ENCODE measurements around the gene NCAPG. TPM values are rescaled to one million over a fixed set of nuclear protein-coding genes. Genes with fewer than 3 reads are reported as not detected.

NCAPG gene
- total and polyA plus RNA-seq, 2 of the 4 experiments (the other 2 are of a cell fraction): 10.9 to 26.7 TPM

- Histone ChIP-seq H3K4me3 (ENCODE audit: insufficient read depth, low read depth, low read length) (no peak overlapping the region), H4K91ac (ENCODE audit: insufficient read depth, low read depth, low read length) (no peak overlapping the region), H2AFZ (replicated peaks; ENCODE audit: low read length, poor library complexity) (no peak overlapping the region), H3K23ac (ENCODE audit: low read depth, low read length) (no peak overlapping the region), H3K27ac (ENCODE audit: insufficient read depth, low read length) (no peak overlapping the region), H3K9ac (ENCODE audit: low read depth, low read length) (no peak overlapping the region), H2AK9ac (replicated peaks; ENCODE audit: low read depth, low read length, poor library complexity) (no peak overlapping the region), H3K14ac (replicated peaks; ENCODE audit: low read depth, low read length) (no peak overlapping the region), H3K4me1 (ENCODE audit: control insufficient read depth, insufficient read depth, low read length) (peaks cover 2% of the 10 kb centered on the region; the same call in 1 of the 2 replicates), H2AK5ac (ENCODE audit: low read depth, low read length) (no peak overlapping the region), H3K79me1 (ENCODE audit: low read depth in 1 of 2, low read length in 2 of 2) (no peaks in the 10 kb centered on the region; a peak in 1 of 4 replicates), H2BK15ac (ENCODE audit: low read depth, low read length) (no peak overlapping the region), H3K9me3 (ENCODE audit: control insufficient read depth, insufficient read depth, low read length) (no peaks in the 10 kb centered on the region), H2BK120ac (ENCODE audit: low read depth, low read length) (no peak overlapping the region), H3K4ac (ENCODE audit: low read depth, low read length) (no peak overlapping the region), H3K9me1 (ENCODE audit: insufficient read depth, low read length) (no peaks in the 10 kb centered on the region), H3K18ac (ENCODE audit: low read depth, low read length) (no peak overlapping the region), H3K4me2 (ENCODE audit: low read depth, low read length) (no peak overlapping the region), H3K27me3 (ENCODE audit: control insufficient read depth, insufficient read depth, low read length) (no peaks in the 10 kb centered on the region), H4K8ac (ENCODE audit: low read depth in 2 of 2, low read length in 2 of 2) (no peak overlapping the region), H2BK5ac (ENCODE audit: low read depth, low read length, poor library complexity, severe bottlenecking) (no peak overlapping the region), H2BK20ac (ENCODE audit: low read depth, low read length) (no peak overlapping the region), H3K36me3 (ENCODE audit: control insufficient read depth, insufficient read depth, low read length) (no peaks in the 10 kb centered on the region), H3K56ac (ENCODE audit: extremely low read depth, insufficient read depth, low read length) (no peak overlapping the region), H4K5ac (ENCODE audit: low read depth, low read length) (no peak overlapping the region), H4K20me1 (ENCODE audit: insufficient read depth, low read length) (no peaks in the 10 kb centered on the region)
- ChIA-PET CTCF (no interaction called here), POLR2A (ENCODE audit: unreplicated experiment) (no interaction called here)
- ATAC-seq (ENCODE audit: low read depth) (no peak), DNase-seq (no peak)
- 100% methylated on average over 1 of the region's 1 CpG; no CpG with 5 or more reads in 1 of the 2 experiments for WGBS, 2 experiments (ENCODE audit: extremely low coverage in 2 of 2, insufficient read length in 1 of 2)
- dilution Hi-C loops (cut with HindIII; ENCODE audit: low sequenced_read_pairs, unreplicated experiment): no loop called here
- intact Hi-C loops (cut with micrococcal nuclease): no loop called here
- BruUV-seq (replicated peaks): no TSS peak
- in situ Hi-C loops (cut with MboI; ENCODE audit: low sequenced_read_pairs): no loop called here
- no peak for TF ChIP-seq ELK1 (IDR thresholded peaks at IDR 0.05; ENCODE audit: borderline replicate concordance, low read depth, low read length)
- TF ChIP-seq MAFK (IDR thresholded peaks at IDR 0.05; ENCODE audit: low read depth, low read length): peak; percentile 47; the same call in 1 of the 2 replicates
- TF ChIP-seq SMC3 (IDR thresholded peaks at IDR 0.05; ENCODE audit: low read depth, low read length): no peak
- no peak for TF ChIP-seq FOS (IDR thresholded peaks at IDR 0.05; ENCODE audit: low read depth, low read length)
- no peak for TF ChIP-seq RCOR1 (IDR thresholded peaks at IDR 0.05; ENCODE audit: insufficient replicate concordance, low read length)
- TF ChIP-seq, protein P1, sequence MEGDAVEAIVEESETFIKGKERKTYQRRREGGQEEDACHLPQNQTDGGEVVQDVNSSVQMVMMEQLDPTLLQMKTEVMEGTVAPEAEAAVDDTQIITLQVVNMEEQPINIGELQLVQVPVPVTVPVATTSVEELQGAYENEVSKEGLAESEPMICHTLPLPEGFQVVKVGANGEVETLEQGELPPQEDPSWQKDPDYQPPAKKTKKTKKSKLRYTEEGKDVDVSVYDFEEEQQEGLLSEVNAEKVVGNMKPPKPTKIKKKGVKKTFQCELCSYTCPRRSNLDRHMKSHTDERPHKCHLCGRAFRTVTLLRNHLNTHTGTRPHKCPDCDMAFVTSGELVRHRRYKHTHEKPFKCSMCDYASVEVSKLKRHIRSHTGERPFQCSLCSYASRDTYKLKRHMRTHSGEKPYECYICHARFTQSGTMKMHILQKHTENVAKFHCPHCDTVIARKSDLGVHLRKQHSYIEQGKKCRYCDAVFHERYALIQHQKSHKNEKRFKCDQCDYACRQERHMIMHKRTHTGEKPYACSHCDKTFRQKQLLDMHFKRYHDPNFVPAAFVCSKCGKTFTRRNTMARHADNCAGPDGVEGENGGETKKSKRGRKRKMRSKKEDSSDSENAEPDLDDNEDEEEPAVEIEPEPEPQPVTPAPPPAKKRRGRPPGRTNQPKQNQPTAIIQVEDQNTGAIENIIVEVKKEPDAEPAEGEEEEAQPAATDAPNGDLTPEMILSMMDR (conservative IDR thresholded peaks at IDR 0.05; ENCODE audit: low read depth, low read length): no peak
- TF ChIP-seq CHD1 (IDR thresholded peaks at IDR 0.05; ENCODE audit: low read depth, low read length): no peak
- TF ChIP-seq RAD21 (IDR thresholded peaks at IDR 0.05; ENCODE audit: low read length): no peak
- no peak for TF ChIP-seq MXI1 (IDR thresholded peaks at IDR 0.05; ENCODE audit: borderline replicate concordance, low read depth, low read length)
Measured at GRCh38 chr4:17865866-17866363, 55.1 kb downstream of the NCAPG start.
